Measurements from ENCODE around the gene ATG4C. TPM values are rescaled to one million over a fixed set of nuclear protein-coding genes. Genes with fewer than 3 reads are reported as not detected.

The ATG4C gene
- total RNA-seq, 1 donor from 2014 or later: 7.8 TPM

DNA sequence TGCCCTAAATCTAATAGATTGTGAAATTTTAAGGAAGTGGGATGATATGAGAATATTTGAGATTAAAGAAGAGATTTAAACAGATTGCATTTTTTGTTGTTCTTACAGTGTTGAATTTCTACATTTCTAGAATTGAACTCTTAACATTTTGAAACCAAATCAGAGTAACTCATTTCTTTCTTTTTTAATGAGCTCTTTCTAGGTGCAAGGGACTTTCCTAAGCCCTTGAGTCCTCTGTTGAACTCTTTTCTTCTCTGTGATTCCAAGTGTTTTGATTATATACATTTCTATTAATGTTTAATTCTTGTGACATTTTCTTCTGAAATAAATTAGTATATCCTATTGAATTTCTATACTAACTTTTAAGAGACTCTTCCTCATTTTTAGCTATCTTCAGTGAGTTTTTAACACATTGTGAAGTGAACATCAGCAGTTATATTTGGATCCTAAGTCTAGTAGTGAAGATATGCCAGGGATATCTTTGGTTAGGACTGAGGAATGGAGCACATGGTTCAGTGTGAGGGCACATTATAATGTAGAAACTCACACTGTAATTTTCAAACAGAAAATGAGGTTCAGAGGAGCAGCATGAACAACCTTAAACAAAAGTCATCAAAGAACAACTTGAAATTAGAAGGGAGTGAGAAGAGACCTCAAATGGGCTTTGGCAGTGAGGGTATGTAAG lies 53.1 kb downstream of the ATG4C start:
- no peaks in the 10 kb centered on the region for H3K27me3 ChIP-seq (ENCODE audit: control insufficient read depth in 3 of 3, insufficient read depth in 3 of 3, low read length in 3 of 3)
- H3K4me1 ChIP-seq (ENCODE audit: control insufficient read depth in 3 of 3, insufficient read depth in 3 of 3, low read length in 3 of 3): no peaks in the 10 kb centered on the region
- no peaks in the 10 kb centered on the region for H3K9me3 ChIP-seq (ENCODE audit: control insufficient read depth in 3 of 3, low read length in 3 of 3)
- no peak overlapping the region for H3K27ac ChIP-seq (ENCODE audit: low read depth, low read length)
- H3K36me3 ChIP-seq (ENCODE audit: control insufficient read depth in 3 of 3, insufficient read depth in 3 of 3, low read length in 3 of 3): peaks cover 0 to 11% (median 0%) of the 10 kb centered on the region in 3 donors
- no peak overlapping the region for H3K9ac ChIP-seq (ENCODE audit: low read depth in 1 of 3, low read length in 3 of 3)
- H3K4me3 ChIP-seq (ENCODE audit: low read length in 3 of 3): no peak overlapping the region

DNA sequence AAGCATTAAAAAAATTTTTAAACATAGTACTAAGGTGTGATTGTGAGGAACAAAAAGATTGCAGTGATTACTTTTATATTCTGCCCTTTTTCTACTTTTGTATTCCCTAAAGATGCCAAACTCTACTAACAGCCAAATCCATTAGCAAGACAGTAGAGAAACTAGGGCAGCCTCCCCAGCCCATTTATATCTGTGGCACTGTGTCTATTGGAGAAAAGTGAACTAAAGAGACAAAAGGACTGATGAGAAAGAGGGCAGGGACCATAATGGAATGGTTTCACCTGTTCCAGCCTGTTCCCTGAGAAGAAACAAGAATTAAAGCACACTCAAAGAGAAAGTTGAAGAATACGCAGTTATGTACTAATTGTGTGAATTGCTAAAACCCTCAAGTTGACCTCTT lies 56.6 kb downstream of the ATG4C start:
- Histone ChIP-seq H3K27ac (ENCODE audit: low read depth, low read length) (no peak overlapping the region), H3K27me3 (ENCODE audit: control insufficient read depth in 3 of 3, insufficient read depth in 3 of 3, low read length in 3 of 3) (no peaks in the 10 kb centered on the region), H3K9ac (ENCODE audit: low read depth in 1 of 3, low read length in 3 of 3) (no peak overlapping the region), H3K4me3 (ENCODE audit: low read length in 3 of 3) (no peak overlapping the region), H3K9me3 (ENCODE audit: control insufficient read depth in 3 of 3, low read length in 3 of 3) (no peaks in the 10 kb centered on the region), H3K36me3 (ENCODE audit: control insufficient read depth in 3 of 3, insufficient read depth in 3 of 3, low read length in 3 of 3) (no peaks in the 10 kb centered on the region), H3K4me1 (ENCODE audit: control insufficient read depth in 3 of 3, insufficient read depth in 3 of 3, low read length in 3 of 3) (no peaks in the 10 kb centered on the region)

DNA sequence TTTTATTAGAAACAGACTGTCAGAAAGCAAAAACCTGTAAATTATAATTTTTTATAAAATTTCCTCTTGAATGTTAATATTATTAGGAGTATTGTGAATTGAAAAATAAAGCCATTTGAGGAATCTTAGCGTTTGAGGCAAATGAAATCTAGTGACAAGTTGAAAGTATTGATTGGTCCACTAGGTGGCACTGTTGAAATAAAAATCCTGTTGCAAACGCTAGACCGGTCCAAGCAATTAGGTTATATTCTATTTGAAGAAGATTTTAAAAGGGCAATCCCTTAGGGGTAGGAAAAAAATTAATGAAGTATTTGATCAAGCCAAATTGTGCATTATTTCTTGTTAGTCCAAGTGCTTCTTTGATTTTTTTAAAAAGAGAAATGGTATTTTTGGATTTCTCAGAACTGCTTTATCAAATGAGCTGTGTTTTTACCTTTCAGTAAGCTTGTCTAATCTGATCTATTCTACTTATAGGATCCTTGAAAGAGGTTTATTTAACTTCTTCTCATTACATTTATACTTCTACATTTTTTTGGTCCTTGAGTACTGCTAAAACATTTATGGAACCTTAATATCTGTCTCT lies 57.7 kb downstream of the ATG4C start:
- Histone ChIP-seq H3K4me1 (ENCODE audit: control insufficient read depth in 3 of 3, insufficient read depth in 3 of 3, low read length in 3 of 3) (no peaks in the 10 kb centered on the region), H3K36me3 (ENCODE audit: control insufficient read depth in 3 of 3, insufficient read depth in 3 of 3, low read length in 3 of 3) (peaks cover 0 to 5% (median 0%) of the 10 kb centered on the region in 3 donors), H3K9ac (ENCODE audit: low read depth in 1 of 3, low read length in 3 of 3) (no peak overlapping the region), H3K27ac (ENCODE audit: low read depth, low read length) (no peak overlapping the region), H3K27me3 (ENCODE audit: control insufficient read depth in 3 of 3, insufficient read depth in 3 of 3, low read length in 3 of 3) (no peaks in the 10 kb centered on the region), H3K4me3 (ENCODE audit: low read length in 3 of 3) (no peak overlapping the region), H3K9me3 (ENCODE audit: control insufficient read depth in 3 of 3, low read length in 3 of 3) (no peaks in the 10 kb centered on the region)

DNA sequence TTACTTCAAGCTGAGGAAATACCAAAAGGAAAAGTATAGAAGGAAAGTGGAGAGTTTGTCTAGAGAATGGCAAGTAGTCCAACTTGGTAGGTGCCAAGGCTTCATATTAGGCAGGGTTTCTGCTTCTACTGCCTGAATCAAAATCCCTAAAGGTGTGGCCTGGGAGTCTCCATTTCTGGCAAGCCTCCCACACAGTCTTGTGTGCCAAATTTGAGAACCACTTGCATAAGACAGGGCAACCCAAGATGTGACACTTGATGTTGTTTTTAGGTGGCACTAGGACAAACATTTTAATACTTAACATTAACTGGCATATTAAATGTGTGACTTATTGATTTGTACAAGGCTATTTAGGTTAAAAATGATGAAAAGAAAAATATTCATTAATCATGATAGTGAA lies 60.1 kb downstream of the ATG4C start:
- Histone ChIP-seq H3K4me1 (ENCODE audit: control insufficient read depth in 3 of 3, insufficient read depth in 3 of 3, low read length in 3 of 3) (no peaks in the 10 kb centered on the region), H3K27me3 (ENCODE audit: control insufficient read depth in 3 of 3, insufficient read depth in 3 of 3, low read length in 3 of 3) (no peaks in the 10 kb centered on the region), H3K27ac (ENCODE audit: low read depth, low read length) (no peak overlapping the region), H3K36me3 (ENCODE audit: control insufficient read depth in 3 of 3, insufficient read depth in 3 of 3, low read length in 3 of 3) (peaks cover 0 to 5% (median 0%) of the 10 kb centered on the region in 3 donors), H3K9ac (ENCODE audit: low read depth in 1 of 3, low read length in 3 of 3) (no peak overlapping the region), H3K9me3 (ENCODE audit: control insufficient read depth in 3 of 3, low read length in 3 of 3) (no peaks in the 10 kb centered on the region), H3K4me3 (ENCODE audit: low read length in 3 of 3) (no peak overlapping the region)

DNA sequence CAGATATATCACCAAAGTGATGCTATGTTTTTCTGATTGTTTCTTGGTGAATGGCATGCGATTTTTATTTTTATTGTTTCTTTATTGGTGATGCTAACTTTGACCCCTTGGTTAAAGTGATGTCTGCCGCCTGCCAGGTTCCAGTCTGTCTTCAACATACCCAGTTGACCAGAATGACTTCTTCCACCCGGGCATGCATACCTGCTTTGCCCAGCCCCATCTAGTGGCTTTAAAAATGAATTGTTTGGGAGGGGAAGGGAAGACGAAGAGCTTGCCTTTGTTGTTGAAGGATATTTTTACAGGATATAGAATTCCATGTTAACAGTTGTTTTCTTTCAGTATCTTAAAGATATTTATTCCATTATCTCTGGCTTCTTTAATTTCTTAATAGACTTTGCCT lies 65.1 kb downstream of the ATG4C start:
- Histone ChIP-seq H3K36me3 (ENCODE audit: control insufficient read depth in 3 of 3, insufficient read depth in 3 of 3, low read length in 3 of 3) (peaks cover 4 to 8% (median 5%) of the 10 kb centered on the region in 3 donors), H3K27me3 (ENCODE audit: control insufficient read depth in 3 of 3, insufficient read depth in 3 of 3, low read length in 3 of 3) (no peaks in the 10 kb centered on the region), H3K9me3 (ENCODE audit: control insufficient read depth in 3 of 3, low read length in 3 of 3) (no peaks in the 10 kb centered on the region), H3K9ac (ENCODE audit: low read depth in 1 of 3, low read length in 3 of 3) (no peak overlapping the region), H3K4me3 (ENCODE audit: low read length in 3 of 3) (no peak overlapping the region), H3K4me1 (ENCODE audit: control insufficient read depth in 3 of 3, insufficient read depth in 3 of 3, low read length in 3 of 3) (no peaks in the 10 kb centered on the region), H3K27ac (ENCODE audit: low read depth, low read length) (no peak overlapping the region)

DNA sequence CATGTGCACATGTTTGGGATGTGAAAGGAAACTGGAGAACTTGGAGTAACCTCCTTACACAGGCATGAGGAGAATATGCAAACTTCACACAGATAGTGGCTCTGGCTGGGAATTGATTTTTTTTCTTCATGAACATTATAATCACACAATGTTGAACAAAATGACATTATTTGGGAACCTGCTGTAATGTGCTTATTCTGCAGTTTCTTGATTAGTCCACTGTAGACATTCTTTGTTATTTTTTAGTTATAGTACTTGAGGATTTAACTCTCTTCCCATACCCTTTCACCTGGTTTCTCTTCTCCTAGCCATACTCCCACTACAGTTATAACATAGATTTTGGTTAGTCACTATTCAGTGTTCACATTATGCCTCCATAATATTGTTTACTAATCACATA lies 68.3 kb downstream of the ATG4C start:
- H3K4me1 ChIP-seq (ENCODE audit: control insufficient read depth in 3 of 3, insufficient read depth in 3 of 3, low read length in 3 of 3): no peaks in the 10 kb centered on the region
- H3K27me3 ChIP-seq (ENCODE audit: control insufficient read depth in 3 of 3, insufficient read depth in 3 of 3, low read length in 3 of 3): no peaks in the 10 kb centered on the region
- no peak overlapping the region for H3K9ac ChIP-seq (ENCODE audit: low read depth in 1 of 3, low read length in 3 of 3)
- peaks cover 0 to 8% (median 4%) of the 10 kb centered on the region in 3 donors for H3K36me3 ChIP-seq (ENCODE audit: control insufficient read depth in 3 of 3, insufficient read depth in 3 of 3, low read length in 3 of 3)
- H3K27ac ChIP-seq (ENCODE audit: low read depth, low read length): no peak overlapping the region
- H3K9me3 ChIP-seq (ENCODE audit: control insufficient read depth in 3 of 3, low read length in 3 of 3): no peaks in the 10 kb centered on the region
- H3K4me3 ChIP-seq (ENCODE audit: low read length in 3 of 3): no peak overlapping the region

DNA sequence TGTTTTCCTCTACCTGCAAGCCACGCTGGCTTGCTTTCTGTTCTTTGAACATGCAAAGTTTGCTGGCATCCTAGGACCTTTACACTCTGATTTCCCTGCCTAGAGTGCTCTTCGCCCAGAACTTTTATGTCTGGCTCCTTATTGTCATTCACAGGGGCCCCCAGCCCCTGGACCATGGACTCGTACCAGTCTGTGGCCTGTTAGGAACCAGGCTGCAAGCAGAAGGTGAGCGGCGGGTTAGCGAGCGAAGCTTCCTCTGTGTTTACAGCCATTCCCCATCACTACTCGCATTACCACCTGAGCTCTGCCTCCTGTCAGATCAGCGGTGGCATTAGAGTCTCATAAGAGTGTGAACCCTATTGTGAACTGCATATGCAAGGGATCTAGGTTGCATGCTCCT lies 73.0 kb downstream of the ATG4C start:
- no peaks in the 10 kb centered on the region for H3K27me3 ChIP-seq (ENCODE audit: control insufficient read depth in 3 of 3, insufficient read depth in 3 of 3, low read length in 3 of 3)
- H3K9me3 ChIP-seq (ENCODE audit: control insufficient read depth in 3 of 3, low read length in 3 of 3): no peaks in the 10 kb centered on the region
- no peak overlapping the region for H3K27ac ChIP-seq (ENCODE audit: low read depth, low read length)
- peaks cover 0 to 6% (median 5%) of the 10 kb centered on the region in 3 donors for H3K36me3 ChIP-seq (ENCODE audit: control insufficient read depth in 3 of 3, insufficient read depth in 3 of 3, low read length in 3 of 3)
- no peak overlapping the region for H3K9ac ChIP-seq (ENCODE audit: low read depth in 1 of 3, low read length in 3 of 3)
- H3K4me1 ChIP-seq (ENCODE audit: control insufficient read depth in 3 of 3, insufficient read depth in 3 of 3, low read length in 3 of 3): no peaks in the 10 kb centered on the region
- H3K4me3 ChIP-seq (ENCODE audit: low read length in 3 of 3): no peak overlapping the region

DNA sequence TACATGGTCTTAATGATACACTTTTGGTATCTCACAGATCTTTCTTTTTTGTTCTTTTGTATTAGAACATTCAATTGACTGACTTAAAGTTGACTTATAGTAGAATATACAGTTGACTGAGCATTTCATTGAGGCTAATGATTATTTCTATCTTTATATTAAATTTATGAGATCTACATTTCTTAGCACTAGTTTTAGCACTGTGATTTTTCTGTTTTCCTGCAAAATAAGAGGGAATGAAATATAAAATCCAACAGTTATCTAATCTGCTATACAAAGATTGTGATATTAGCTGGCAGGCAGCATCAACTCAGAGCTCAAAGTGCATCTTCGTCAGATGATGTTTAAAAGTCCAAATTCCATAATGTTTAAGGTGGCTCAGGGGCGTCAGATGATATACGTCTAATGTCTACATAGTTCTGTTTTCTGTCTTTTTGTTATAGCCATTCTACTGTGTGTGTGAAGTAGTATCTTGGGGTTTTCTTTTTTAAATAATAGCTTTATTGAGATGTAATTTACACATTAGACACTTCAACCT lies 85.4 kb downstream of the ATG4C start:
- Histone ChIP-seq H3K9me3 (ENCODE audit: control insufficient read depth in 3 of 3, low read length in 3 of 3) (no peaks in the 10 kb centered on the region), H3K4me1 (ENCODE audit: control insufficient read depth in 3 of 3, insufficient read depth in 3 of 3, low read length in 3 of 3) (no peaks in the 10 kb centered on the region), H3K27me3 (ENCODE audit: control insufficient read depth in 3 of 3, insufficient read depth in 3 of 3, low read length in 3 of 3) (no peaks in the 10 kb centered on the region), H3K4me3 (ENCODE audit: low read length in 3 of 3) (no peak overlapping the region), H3K36me3 (ENCODE audit: control insufficient read depth in 3 of 3, insufficient read depth in 3 of 3, low read length in 3 of 3) (no peaks in the 10 kb centered on the region), H3K27ac (ENCODE audit: low read depth, low read length) (no peak overlapping the region), H3K9ac (ENCODE audit: low read depth in 1 of 3, low read length in 3 of 3) (no peak overlapping the region)

DNA sequence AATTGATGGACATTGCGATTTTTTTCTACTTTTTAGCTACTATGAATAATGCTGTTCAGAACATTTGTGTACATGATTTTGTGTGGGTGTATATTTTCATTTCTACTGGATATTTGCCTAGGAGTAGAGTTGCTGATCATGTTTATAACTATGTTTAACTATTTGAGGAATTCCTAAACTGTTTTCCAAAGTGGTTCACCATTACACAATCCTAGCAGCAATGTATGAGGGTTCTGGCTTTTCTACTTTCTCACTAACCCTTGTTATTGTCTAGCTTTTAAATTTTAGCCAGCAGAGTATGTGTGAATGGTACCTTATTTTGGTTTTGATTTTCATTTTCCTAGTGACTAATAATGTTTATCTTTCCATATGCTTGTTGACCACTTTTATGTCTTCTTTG lies 86.2 kb downstream of the ATG4C start:
- Histone ChIP-seq H3K4me1 (ENCODE audit: control insufficient read depth in 3 of 3, insufficient read depth in 3 of 3, low read length in 3 of 3) (no peaks in the 10 kb centered on the region), H3K9ac (ENCODE audit: low read depth in 1 of 3, low read length in 3 of 3) (no peak overlapping the region), H3K27me3 (ENCODE audit: control insufficient read depth in 3 of 3, insufficient read depth in 3 of 3, low read length in 3 of 3) (no peaks in the 10 kb centered on the region), H3K4me3 (ENCODE audit: low read length in 3 of 3) (no peak overlapping the region), H3K9me3 (ENCODE audit: control insufficient read depth in 3 of 3, low read length in 3 of 3) (no peaks in the 10 kb centered on the region), H3K27ac (ENCODE audit: low read depth, low read length) (no peak overlapping the region), H3K36me3 (ENCODE audit: control insufficient read depth in 3 of 3, insufficient read depth in 3 of 3, low read length in 3 of 3) (no peaks in the 10 kb centered on the region)

DNA sequence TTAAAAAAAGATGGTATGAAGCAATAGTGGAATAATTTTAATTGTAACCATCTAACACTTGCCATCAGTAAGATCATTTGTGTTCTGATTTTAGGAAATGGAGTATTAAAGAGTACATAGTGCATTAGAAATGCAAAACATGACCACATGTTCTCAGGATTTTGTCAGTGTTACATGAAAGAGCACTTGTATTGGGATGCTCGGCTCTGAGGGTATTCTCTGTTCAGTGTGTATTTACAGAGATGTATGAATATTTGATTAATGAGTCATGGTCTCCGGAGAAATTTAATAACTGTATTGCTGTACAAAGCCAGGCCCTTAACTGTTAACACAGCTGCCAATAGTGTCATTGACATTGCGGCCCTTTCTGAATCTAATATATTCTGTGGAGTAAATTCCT lies 91.7 kb downstream of the ATG4C start:
- Histone ChIP-seq H3K4me3 (ENCODE audit: low read length in 3 of 3) (no peak overlapping the region), H3K9ac (ENCODE audit: low read depth in 1 of 3, low read length in 3 of 3) (no peak overlapping the region), H3K4me1 (ENCODE audit: control insufficient read depth in 3 of 3, insufficient read depth in 3 of 3, low read length in 3 of 3) (no peaks in the 10 kb centered on the region)

More for the DNA sequence above, 91.7 kb downstream of the ATG4C start:
- no peak overlapping the region for H3K27ac ChIP-seq (ENCODE audit: low read depth, low read length)
- no peaks in the 10 kb centered on the region for H3K36me3 ChIP-seq (ENCODE audit: control insufficient read depth in 3 of 3, insufficient read depth in 3 of 3, low read length in 3 of 3)
- H3K27me3 ChIP-seq (ENCODE audit: control insufficient read depth in 3 of 3, insufficient read depth in 3 of 3, low read length in 3 of 3): no peaks in the 10 kb centered on the region
- H3K9me3 ChIP-seq (ENCODE audit: control insufficient read depth in 3 of 3, low read length in 3 of 3): no peaks in the 10 kb centered on the region
